Measurements from ENCODE around the gene NCKAP1.

DNA sequence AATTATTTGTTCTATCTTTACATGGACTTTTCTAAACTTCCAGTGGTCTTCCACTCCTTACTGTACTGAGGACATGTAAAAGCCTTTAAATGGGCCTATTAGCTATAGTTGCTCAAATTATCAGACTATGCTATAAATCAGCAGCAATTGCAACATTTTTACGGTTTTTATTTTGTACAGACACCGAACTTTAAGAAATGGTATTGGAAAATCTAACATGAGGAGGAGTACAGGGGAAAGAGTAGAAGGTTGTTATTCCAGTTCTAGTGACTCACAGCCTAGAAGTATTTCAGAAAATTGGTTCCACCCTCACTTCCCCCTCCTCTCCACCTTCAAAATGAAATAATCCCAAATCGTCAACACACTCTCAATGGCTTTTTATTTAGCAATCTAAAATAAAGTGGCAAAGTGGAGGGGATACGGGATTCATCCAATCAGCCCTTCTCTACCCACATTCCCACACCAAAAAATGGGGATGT, 1.1 kb downstream of the NCKAP1 start:
- TF ChIP-seq CTCF (IDR thresholded peaks at IDR 0.05; ENCODE audit: insufficient read depth, low read length) (no peak), REST (IDR thresholded peaks at IDR 0.05; ENCODE audit: insufficient replicate concordance, low read depth) (no peak), POLR2AphosphoS5 (IDR thresholded peaks at IDR 0.05; ENCODE audit: low read depth) (no peak), GABPA (IDR thresholded peaks at IDR 0.05; ENCODE audit: low read depth) (no peak), SPI1 (IDR thresholded peaks at IDR 0.05; ENCODE audit: borderline replicate concordance, low read depth) (no peak)
